Measurements from ENCODE around the gene ZSCAN9. TPM values are rescaled to one million over a fixed set of nuclear protein-coding genes. Genes with fewer than 3 reads are reported as not detected.

Gene ZSCAN9
- total and polyA plus RNA-seq, 4 experiments from 2014 or later = 1.2 to 4.4 (median 3.4) TPM

DNA sequence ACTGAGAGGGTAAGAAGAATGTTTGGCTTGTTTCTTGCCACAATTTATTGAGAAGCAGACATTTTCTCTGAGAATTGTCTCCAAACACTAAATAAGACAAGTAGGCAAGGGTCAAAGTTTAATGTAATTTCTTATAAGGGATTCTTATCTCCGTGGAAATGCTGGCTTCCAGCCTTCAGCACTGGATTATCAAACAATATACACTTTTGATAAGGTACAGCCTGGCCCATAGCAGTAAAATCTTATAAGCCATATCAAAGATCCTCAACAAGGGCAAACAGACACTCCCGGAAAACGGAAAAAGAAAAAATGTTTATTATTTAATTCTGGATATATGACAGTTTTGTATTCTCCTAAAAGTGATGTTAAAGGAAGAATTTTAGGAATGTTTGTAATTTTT is 18.5 kb upstream of the ZSCAN9 start:
- peaks cover 20% of the 10 kb centered on the region for H3K4me1 ChIP-seq (ENCODE audit: insufficient read depth, low read length)
- peaks cover 47% of the 10 kb centered on the region for H3K27me3 ChIP-seq (ENCODE audit: insufficient read depth, low read length)
- intact Hi-C loops (cut with micrococcal nuclease) = no loop called here
- Mint-ChIP-seq H3K36me3 (peaks cover 2 to 3% of the 10 kb centered on the region in 2 donors), H3K9me3 (peaks cover 2 to 57% (median 46%) of the 10 kb centered on the region in 8 donors), H3K27me3 (peaks cover 49 to 50% of the 10 kb centered on the region in 2 donors), H3K27ac (no peak overlapping the region), H3K4me3 (no peak overlapping the region), H3K4me1 (peaks cover 6 to 15% (median 13%) of the 10 kb centered on the region in 4 donors)
- CTCF ChIA-PET (ENCODE audit: partially characterized antibody) = interaction anchor here (1.2 kb wide), 1 partner anchor 150 kb away, joined by 7 read pairs; no protein-coding TSS in a partner anchor
- POLR2A ChIA-PET (ENCODE audit: partially characterized antibody) = interaction anchor here (1.6 kb wide), 1 partner anchor 21 kb away, joined by 4 read pairs; no protein-coding TSS in a partner anchor
- H3K9me3 ChIP-seq (ENCODE audit: control insufficient read depth in 1 of 2, low read length in 2 of 2) = no peaks in the 10 kb centered on the region
- no peak for DNase-seq
- H3K4me3 ChIP-seq (ENCODE audit: low read length in 2 of 2) = no peak overlapping the region
- H3K36me3 ChIP-seq (ENCODE audit: insufficient read depth, low read length) = no peaks in the 10 kb centered on the region
- H3K27ac ChIP-seq (ENCODE audit: low read depth, low read length) = no peak overlapping the region

DNA sequence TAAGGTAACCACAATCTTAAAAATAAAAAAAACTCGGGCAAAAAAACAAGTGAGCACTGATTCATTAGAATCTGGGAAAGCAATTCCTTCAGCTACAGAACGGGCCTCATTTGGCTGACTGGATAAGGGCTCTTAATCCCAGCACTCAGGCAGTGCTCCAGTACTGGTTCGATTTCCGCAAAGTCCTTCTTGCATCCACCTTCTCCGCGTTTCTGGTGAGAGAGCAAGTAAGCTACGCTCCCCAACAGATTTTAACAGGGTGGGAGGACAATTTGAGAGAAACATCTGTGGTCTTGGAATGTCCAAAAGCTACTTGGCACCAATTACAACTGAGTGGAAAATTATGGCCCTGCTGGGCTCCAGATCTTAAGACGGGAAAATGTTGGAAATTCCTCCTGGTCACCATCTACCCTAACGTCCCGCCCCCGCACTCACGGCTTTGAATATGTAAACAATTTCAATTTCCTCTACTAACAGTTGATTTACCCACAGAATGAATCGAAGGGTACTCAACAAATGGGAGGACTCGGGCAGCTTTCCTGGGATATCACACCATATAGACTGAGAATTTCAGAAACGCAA is 18.1 kb upstream of the ZSCAN9 start:
- DNase-seq = no peak
- Mint-ChIP-seq H3K4me1 (peaks cover 7 to 20% (median 16%) of the 10 kb centered on the region in 4 donors), H3K36me3 (peaks cover 2 to 3% of the 10 kb centered on the region in 2 donors), H3K27me3 (peaks cover 54 to 55% of the 10 kb centered on the region in 2 donors), H3K27ac (peak overlapping the region in 1 of 7 donors; percentile 47), H3K4me3 (peak overlapping the region in 7 of 8 donors; percentile 16 to 80 (median 65)), H3K9me3 (peaks cover 2 to 56% (median 47%) of the 10 kb centered on the region in 8 donors)
- Histone ChIP-seq H3K27ac (ENCODE audit: low read depth, low read length) (no peak overlapping the region), H3K4me3 (ENCODE audit: low read length in 2 of 2) (peak overlapping the region in 1 of 2 donors; percentile 9), H3K9me3 (ENCODE audit: control insufficient read depth in 1 of 2, low read length in 2 of 2) (no peaks in the 10 kb centered on the region), H3K36me3 (ENCODE audit: insufficient read depth, low read length) (no peaks in the 10 kb centered on the region), H3K4me1 (ENCODE audit: insufficient read depth, low read length) (peaks cover 22% of the 10 kb centered on the region), H3K27me3 (ENCODE audit: insufficient read depth, low read length) (peaks cover 52% of the 10 kb centered on the region)
- CTCF ChIA-PET (ENCODE audit: partially characterized antibody) = no interaction called here
- POLR2A ChIA-PET (ENCODE audit: partially characterized antibody) = interaction anchor here (1.7 kb wide), 1 partner anchor 10 kb away, joined by 3 read pairs; no protein-coding TSS in a partner anchor
- intact Hi-C loops (cut with micrococcal nuclease) = no loop called here

DNA sequence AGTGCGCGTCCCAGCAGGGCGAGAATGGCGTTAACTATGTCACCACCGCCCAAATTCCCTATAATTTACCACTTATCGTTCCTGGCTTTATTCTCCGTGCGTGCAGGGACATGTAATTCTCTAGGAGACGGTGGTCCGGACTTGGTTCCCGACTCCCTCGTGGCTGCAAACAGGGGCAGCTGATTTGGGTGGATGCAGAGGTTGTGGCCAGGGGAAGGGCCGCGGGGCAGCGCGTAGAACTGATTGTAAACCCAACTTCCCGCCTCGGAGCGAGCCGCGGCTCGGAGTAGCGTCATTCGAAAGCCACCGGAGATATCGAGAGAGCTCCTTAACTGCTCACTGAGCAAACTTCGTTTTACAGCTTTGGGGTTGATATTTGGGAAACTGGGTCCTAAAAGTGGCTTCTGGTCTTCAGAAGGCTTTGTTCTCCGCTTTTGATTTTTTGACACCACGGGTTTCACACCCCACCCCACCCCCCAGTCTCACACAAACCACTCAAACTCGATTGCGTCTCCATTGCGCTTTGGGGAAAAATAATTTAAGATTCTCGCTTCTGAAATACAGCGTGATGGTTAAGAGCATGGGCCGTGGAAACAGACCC is 17.5 kb upstream of the ZSCAN9 start:
- DNase-seq = no peak
- H3K4me1 Mint-ChIP-seq = peaks cover 11 to 26% (median 20%) of the 10 kb centered on the region in 4 donors
- peaks cover 58% of the 10 kb centered on the region for H3K27me3 ChIP-seq (ENCODE audit: insufficient read depth, low read length)
- no peaks in the 10 kb centered on the region for H3K36me3 ChIP-seq (ENCODE audit: insufficient read depth, low read length)
- H3K27me3 Mint-ChIP-seq = peaks cover 60 to 61% of the 10 kb centered on the region in 2 donors
- intact Hi-C loops (cut with micrococcal nuclease) = no loop called here
- no peak overlapping the region for H3K27ac ChIP-seq (ENCODE audit: low read depth, low read length)
- peaks cover 2 to 3% of the 10 kb centered on the region in 2 donors for H3K36me3 Mint-ChIP-seq
- CTCF ChIA-PET (ENCODE audit: partially characterized antibody) = no interaction called here
- peak overlapping the region in 7 of 8 donors; percentile 53 to 80 (median 72) for H3K4me3 Mint-ChIP-seq
- H3K27ac Mint-ChIP-seq = peak overlapping the region in 3 of 7 donors; percentile 47 to 77 (median 52)
- H3K4me3 ChIP-seq (ENCODE audit: low read length in 2 of 2) = peak overlapping the region in 1 of 2 donors; percentile 9
- H3K9me3 ChIP-seq (ENCODE audit: control insufficient read depth in 1 of 2, low read length in 2 of 2) = no peaks in the 10 kb centered on the region
- peaks cover 22% of the 10 kb centered on the region for H3K4me1 ChIP-seq (ENCODE audit: insufficient read depth, low read length)
- H3K9me3 Mint-ChIP-seq = peaks cover 2 to 55% (median 46%) of the 10 kb centered on the region in 8 donors
- POLR2A ChIA-PET (ENCODE audit: partially characterized antibody) = interaction anchor here (1.7 kb wide), 1 partner anchor 11 kb away, joined by 3 read pairs; no protein-coding TSS in a partner anchor

DNA sequence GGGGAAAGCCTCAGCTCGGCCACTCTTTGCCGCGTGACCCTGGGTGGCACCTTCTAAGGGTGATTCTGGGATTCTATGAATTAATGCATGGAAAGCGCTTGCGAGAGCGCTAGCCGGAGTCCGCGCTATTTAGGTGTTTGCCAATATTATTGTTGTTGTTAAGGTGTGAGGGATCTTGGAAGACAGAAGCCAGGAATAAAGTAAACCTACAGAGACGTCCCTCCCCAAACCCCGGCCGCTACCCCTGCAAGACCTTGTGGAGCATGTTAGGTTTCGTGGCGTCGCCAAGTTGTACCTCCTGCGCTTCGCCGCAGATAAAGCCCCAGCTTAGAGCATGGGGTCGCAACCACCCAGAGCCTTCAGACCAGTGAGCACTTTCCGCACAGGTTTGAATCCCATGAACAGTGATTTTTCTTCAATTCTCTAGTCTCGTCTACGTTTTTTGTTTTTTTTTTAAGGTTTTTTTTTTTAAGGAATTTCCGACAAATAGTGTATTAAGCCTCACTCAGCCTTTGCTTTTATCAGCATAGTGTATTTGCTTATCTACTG is 16.9 kb upstream of the ZSCAN9 start:
- ChIA-PET POLR2A (ENCODE audit: partially characterized antibody) (interaction anchor here (1.7 kb wide), 1 partner anchor 11 kb away, joined by 3 read pairs; no protein-coding TSS in a partner anchor), CTCF (ENCODE audit: partially characterized antibody) (no interaction called here)
- peak overlapping the region in 1 of 7 donors; percentile 52 for H3K27ac Mint-ChIP-seq
- Histone ChIP-seq H3K27me3 (ENCODE audit: insufficient read depth, low read length) (peaks cover 62% of the 10 kb centered on the region), H3K4me3 (ENCODE audit: low read length in 2 of 2) (no peak overlapping the region), H3K36me3 (ENCODE audit: insufficient read depth, low read length) (no peaks in the 10 kb centered on the region), H3K27ac (ENCODE audit: low read depth, low read length) (no peak overlapping the region), H3K9me3 (ENCODE audit: control insufficient read depth in 1 of 2, low read length in 2 of 2) (no peaks in the 10 kb centered on the region), H3K4me1 (ENCODE audit: insufficient read depth, low read length) (peaks cover 25% of the 10 kb centered on the region)
- no peak for DNase-seq
- H3K9me3 Mint-ChIP-seq = peaks cover 2 to 51% (median 43%) of the 10 kb centered on the region in 8 donors
- H3K36me3 Mint-ChIP-seq = peaks cover 2 to 3% of the 10 kb centered on the region in 2 donors
- intact Hi-C loops (cut with micrococcal nuclease) = no loop called here
- peaks cover 66% of the 10 kb centered on the region in 2 donors for H3K27me3 Mint-ChIP-seq
- peaks cover 11 to 30% (median 24%) of the 10 kb centered on the region in 4 donors for H3K4me1 Mint-ChIP-seq
- peak overlapping the region in 5 of 8 donors; percentile 37 to 80 (median 53) for H3K4me3 Mint-ChIP-seq

DNA sequence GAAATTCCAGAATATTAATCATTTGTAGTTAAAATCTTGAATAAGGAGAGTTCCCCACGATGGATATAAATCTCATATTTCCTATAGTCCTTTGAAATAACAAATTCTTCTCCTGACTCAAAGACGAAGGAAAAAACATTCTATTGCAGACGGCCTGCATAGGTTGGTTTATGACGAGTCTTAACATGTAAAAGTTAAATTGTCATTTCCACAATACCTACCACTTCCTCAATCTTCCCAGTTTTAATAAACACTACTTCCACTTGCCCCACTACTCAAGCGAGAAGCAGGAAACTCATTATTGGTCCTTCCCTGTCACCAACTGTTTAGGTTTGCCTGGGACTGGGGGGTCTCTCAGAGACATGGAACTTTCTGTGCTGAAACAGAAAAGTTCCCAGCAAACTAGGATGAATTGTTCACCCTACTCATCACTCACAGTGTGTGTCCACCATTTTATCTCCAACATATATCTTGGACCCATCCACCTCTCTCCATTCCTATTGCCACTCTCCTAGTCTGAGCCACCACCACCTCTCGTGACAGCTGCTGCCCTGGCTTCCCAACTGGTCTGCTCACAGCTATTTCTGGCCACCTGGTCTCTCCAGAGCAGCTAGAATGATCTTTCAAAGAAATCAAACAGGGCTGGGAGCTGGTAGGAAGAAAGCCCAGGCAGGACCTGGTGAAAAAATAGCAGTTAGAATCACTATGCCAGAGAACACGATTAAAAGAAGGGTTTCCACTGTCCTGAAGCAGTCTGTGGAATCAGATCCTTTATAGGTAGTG is 15.1 kb upstream of the ZSCAN9 start:
- no peak overlapping the region for H3K4me3 ChIP-seq (ENCODE audit: low read length in 2 of 2)
- Mint-ChIP-seq H3K4me3 (no peak overlapping the region), H3K27me3 (peaks cover 70 to 72% of the 10 kb centered on the region in 2 donors), H3K27ac (no peak overlapping the region), H3K4me1 (peaks cover 11 to 31% (median 24%) of the 10 kb centered on the region in 4 donors), H3K9me3 (peaks cover 0 to 38% (median 29%) of the 10 kb centered on the region in 8 donors), H3K36me3 (peaks cover under 1 to 3% of the 10 kb centered on the region in 2 donors)
- peaks cover 71% of the 10 kb centered on the region for H3K27me3 ChIP-seq (ENCODE audit: insufficient read depth, low read length)
- no peak overlapping the region for H3K27ac ChIP-seq (ENCODE audit: low read depth, low read length)
- no peak for DNase-seq
- POLR2A ChIA-PET (ENCODE audit: partially characterized antibody) = no interaction called here
- CTCF ChIA-PET (ENCODE audit: partially characterized antibody) = no interaction called here
- no peaks in the 10 kb centered on the region for H3K9me3 ChIP-seq (ENCODE audit: control insufficient read depth in 1 of 2, low read length in 2 of 2)
- intact Hi-C loops (cut with micrococcal nuclease) = no loop called here
- no peaks in the 10 kb centered on the region for H3K36me3 ChIP-seq (ENCODE audit: insufficient read depth, low read length)
- H3K4me1 ChIP-seq (ENCODE audit: insufficient read depth, low read length) = peaks cover 25% of the 10 kb centered on the region

DNA sequence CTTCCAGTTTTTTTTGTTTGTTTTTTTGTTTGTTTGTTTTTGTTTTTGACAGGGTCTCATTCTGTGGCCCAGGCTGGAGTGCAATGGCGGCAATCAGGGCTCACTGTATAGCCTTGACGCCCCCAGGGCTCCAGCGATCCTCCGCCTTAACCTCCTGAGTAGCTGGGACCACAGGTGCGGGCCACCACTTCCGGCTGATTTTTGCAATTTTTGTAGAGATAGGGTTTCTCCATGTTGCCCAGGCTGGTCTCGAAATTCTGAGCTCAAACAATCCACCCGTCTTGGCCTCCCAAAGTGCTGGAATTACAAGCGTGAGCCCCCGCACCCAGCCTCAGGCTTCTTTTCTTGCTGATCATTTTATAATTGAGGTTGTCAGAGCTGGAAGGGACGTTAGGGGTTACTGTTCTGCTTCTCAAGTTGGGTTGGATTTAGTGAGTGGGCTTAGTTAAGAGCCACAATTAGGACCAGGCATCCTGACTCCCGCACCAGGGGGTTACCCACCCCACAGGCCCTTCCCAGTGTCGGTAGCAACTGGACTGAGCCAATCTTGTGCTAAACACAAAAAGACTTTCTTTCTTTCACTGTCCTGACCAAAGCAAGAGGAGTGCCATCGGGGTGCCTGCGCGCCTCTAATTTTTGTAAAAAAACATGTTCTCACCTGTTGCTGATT is 13.1 kb upstream of the ZSCAN9 start:
- intact Hi-C loops (cut with micrococcal nuclease) = no loop called here
- ChIA-PET CTCF (ENCODE audit: partially characterized antibody) (no interaction called here), POLR2A (ENCODE audit: partially characterized antibody) (no interaction called here)
- Histone ChIP-seq H3K36me3 (ENCODE audit: insufficient read depth, low read length) (no peaks in the 10 kb centered on the region), H3K4me1 (ENCODE audit: insufficient read depth, low read length) (peaks cover 25% of the 10 kb centered on the region), H3K27ac (ENCODE audit: low read depth, low read length) (no peak overlapping the region), H3K9me3 (ENCODE audit: control insufficient read depth in 1 of 2, low read length in 2 of 2) (no peaks in the 10 kb centered on the region), H3K27me3 (ENCODE audit: insufficient read depth, low read length) (peaks cover 66% of the 10 kb centered on the region), H3K4me3 (ENCODE audit: low read length in 2 of 2) (no peak overlapping the region)
- Mint-ChIP-seq H3K4me1 (peaks cover 11 to 31% (median 24%) of the 10 kb centered on the region in 4 donors), H3K27ac (no peak overlapping the region), H3K4me3 (peak overlapping the region in 5 of 8 donors; percentile 35 to 67 (median 47)), H3K27me3 (peaks cover 68 to 75% of the 10 kb centered on the region in 2 donors), H3K36me3 (peaks cover 0 to 3% of the 10 kb centered on the region in 2 donors), H3K9me3 (peaks cover 0 to 24% (median 15%) of the 10 kb centered on the region in 8 donors)
- no peak for DNase-seq

All from CD4-positive, alpha-beta memory T cell (primary cell).